Brain pericyte (primary cell): ENCODE data around the gene USP54.
A peak's percentile ranks its signal among the peaks of the same experiment; 100 is the strongest.
"Not testable (repeated sequence)": the region's sequence is repeated elsewhere in the genome, so short reads cannot be mapped to it uniquely, and the experiment has no call there.

Experiments used
- DNase-seq: peaks from one replicate; pipeline ENCODE4 v3.0.0-alpha.2; 2012; ENCODE audit warnings: low read depth, low spot score

USP54 gene

DNA sequence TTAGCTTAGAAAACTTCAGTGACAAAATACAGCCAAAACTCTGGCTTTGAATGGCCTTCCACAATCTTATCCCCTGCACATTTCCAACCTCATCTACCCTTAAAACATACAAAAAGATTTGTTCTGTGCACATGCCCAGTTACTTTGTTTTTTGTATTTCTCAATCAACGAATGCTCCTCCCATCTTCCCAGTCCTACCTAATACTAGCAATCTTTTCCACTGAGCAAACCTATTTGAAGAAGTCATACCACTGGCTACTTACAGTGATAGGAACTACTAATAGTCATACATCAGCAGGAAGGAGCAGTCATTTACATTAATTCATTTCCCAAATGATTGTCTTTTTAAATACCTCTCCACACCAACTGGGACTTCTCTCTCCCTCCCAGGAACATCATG, 2.5 kb downstream of the USP54 start:
- no peak for DNase-seq

GRCh38 chr10:73586583-73586984, 4.6 kb downstream of the USP54 start:
- no peak for DNase-seq

GRCh38 chr10:73585327-73585726, 5.8 kb downstream of the USP54 start:
- DNase-seq, result no peak

GRCh38 chr10:73584737-73585136, 6.4 kb downstream of the USP54 start:
- no peak for DNase-seq

DNA sequence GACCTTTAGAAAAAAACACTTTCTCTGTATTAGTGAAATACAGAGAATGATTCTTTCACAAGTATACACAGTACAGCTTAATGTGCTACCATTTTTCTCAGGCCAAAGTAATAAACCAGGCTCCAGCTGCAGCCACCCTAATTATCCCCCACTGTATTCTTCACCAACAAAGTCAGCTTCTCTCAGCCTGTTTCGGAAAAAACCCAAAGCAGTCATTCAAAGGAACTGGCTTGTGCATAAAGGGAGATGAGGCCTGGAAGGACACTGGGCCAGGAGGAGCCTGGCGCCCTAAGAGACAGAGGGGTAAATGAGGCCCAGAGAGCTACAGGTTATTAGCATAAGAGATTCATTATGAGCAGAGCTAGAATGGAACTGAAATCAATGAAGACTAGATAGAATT, 9.2 kb downstream of the USP54 start:
- no peak for DNase-seq

- DNase-seq, result not testable (repeated sequence)
Observed at GRCh38 chr10:73578927-73579326, 12.2 kb downstream of the USP54 start.

- DNase-seq, result no peak
Observed at GRCh38 chr10:73577788-73578187, 13.4 kb downstream of the USP54 start.

DNA sequence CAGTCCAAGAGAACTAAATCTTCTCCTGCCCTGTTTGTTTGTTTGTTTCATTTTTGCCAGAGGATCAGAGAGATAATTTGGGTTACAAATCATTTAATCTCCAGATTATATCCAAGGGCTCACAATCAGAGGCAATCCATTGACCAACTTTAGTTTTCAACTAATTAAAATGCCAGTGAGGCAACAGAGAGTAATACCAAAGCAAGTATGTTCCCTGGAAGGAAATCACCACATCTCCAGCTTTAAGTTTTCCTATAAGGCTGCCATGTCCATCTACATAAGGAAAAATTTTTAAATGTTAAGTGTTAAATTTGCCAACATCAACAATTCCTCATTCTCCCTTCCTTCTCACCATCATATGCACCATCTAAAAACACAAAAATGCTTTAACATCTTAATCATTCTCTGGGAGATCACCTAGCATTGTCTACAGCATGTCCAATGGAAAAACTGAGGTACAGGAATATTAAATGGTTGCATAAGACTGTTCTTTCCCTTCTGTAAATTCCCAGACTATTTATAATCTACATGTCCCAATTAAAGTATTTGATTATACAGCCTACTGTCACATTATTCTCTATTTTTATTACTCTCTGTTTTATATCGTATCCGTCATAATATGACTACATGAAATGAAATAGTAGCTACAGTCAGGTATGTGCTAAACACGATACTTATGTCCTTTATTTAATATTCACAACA, 14.1 kb downstream of the USP54 start:
- no peak for DNase-seq

- DNase-seq, result peak; percentile 27
Observed at GRCh38 chr10:73576178-73576889, 14.8 kb downstream of the USP54 start.

GRCh38 chr10:73567025-73567424, 24.1 kb downstream of the USP54 start:
- not testable (repeated sequence) for DNase-seq

- DNase-seq, result no peak
Observed at GRCh38 chr10:73561192-73561591, 29.9 kb downstream of the USP54 start.

DNA sequence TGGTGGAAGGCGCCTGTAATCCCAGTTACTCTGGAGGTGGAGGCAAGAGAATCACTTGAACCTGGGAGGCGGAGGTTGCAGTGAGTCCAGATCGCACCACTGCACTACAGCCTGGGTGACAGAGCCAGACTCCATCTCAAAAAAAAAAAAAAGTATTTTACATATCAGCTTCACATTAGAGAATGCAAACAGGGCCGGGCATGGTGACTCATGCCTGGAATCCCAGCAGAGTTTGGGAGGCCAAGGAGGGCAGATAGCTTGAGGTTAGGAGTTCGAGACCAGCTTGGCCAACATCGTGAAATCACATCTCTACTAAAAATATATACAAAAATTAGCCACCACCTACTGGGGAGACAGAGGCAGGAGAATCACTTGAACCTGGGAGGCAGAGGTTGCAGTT, 31.6 kb downstream of the USP54 start:
- DNase-seq, result no peak

GRCh38 chr10:73556855-73557254, 34.3 kb downstream of the USP54 start:
- no peak for DNase-seq

GRCh38 chr10:73554721-73555120, 36.4 kb downstream of the USP54 start:
- DNase-seq, result no peak

DNA sequence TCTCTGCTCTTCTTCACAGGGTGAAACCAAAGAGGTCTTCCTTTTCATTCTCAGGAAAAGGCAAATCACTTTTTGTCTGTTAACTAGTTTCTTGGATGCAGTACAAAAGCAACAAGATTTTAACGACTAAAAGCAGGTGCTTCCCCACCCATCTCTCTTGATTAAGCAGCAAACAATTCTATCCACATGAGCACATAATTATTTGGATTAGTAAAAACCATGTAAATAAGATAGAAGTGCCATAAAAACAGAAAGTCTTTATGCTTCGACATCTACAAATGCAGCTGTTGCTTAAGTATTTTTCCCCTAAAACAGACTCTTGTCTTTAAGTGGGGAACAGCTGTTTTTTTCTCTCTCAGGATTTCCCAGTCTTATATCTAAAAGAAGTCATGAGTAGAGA, 37.4 kb downstream of the USP54 start:
- no peak for DNase-seq

GRCh38 chr10:73552819-73553715, 38.1 kb downstream of the USP54 start:
- DNase-seq, result no peak

GRCh38 chr10:73551515-73551914, 39.6 kb downstream of the USP54 start:
- DNase-seq, result no peak

GRCh38 chr10:73545357-73545756, 45.8 kb downstream of the USP54 start:
- DNase-seq, result no peak

- no peak for DNase-seq
Observed at GRCh38 chr10:73537709-73538108, 53.4 kb downstream of the USP54 start.

- no peak for DNase-seq
Observed at GRCh38 chr10:73537288-73537687, 53.9 kb downstream of the USP54 start.

DNA sequence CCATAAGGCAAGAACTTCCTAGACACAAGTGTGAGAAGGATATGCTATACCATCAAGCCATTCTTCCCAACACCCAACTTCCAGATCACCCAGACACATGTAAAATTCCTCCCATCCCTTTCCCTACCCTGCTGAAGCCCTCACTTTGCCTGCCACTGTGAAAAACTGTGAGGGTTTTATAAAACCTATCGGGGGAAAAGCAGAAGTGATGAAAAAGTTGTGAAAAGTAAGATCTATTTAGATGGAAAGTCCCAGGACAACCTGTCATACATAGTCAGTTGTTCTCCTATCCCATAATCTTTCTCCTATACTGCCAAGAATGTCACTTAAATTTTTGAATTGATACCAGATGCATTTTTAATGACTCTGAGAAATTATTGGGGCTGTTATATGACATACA, 56.3 kb downstream of the USP54 start:
- DNase-seq, result no peak

GRCh38 chr10:73529089-73529832, 61.9 kb downstream of the USP54 start:
- DNase-seq, result peak; percentile 32
